B cell (primary cell): ENCODE results near the gene NLRP10. TPM values are rescaled to one million over a fixed set of nuclear protein-coding genes. Genes with fewer than 3 reads are reported as not detected.

ENCODE experiments used
- ATAC-seq: fragments of 200-7000 bp; cut with Tn5 transposase; one replicate; pipeline ENCODE4 v1.10.0; 2021; ENCODE audit warnings: low read depth, mild to moderate bottlenecking, moderate number of reproducible peaks, moderate library complexity
- CTCF ChIA-PET: fragments of 350-600 bp; sonication (Branson Sonifier 250); formaldehyde crosslinking; loops from one replicate; lab custom pipeline; 2021; ENCODE audit warnings: antibody characterized with exemption, inconsistent platforms; lab: Charles Lee
- POLR2A ChIA-PET: fragments of 350-600 bp; sonication (Branson Sonifier 250); formaldehyde crosslinking; loops from one replicate; lab custom pipeline; 2021; ENCODE audit warnings: antibody characterized with exemption; lab: Charles Lee
- DNase-seq: peaks from one replicate; pipeline ENCODE4 v3.0.0; 2013
- H2AFZ ChIP-seq: 2 replicates; pipeline ENCODE4 v1.6.1; 2012; ENCODE audit warnings: mild to moderate bottlenecking, low read depth, low read length; ENCODE audit not compliant: insufficient read depth, poor library complexity, severe bottlenecking
- H3K27ac ChIP-seq, 2 donors: 1 replicate in 1 of 2; 2 replicates in 1 of 2; pipeline ENCODE4 v1.5.1; 2012 to 2013; ENCODE audit warnings: low read length in 2 of 2, mild to moderate bottlenecking in 2 of 2, moderate library complexity in 1 of 2
- H3K27me3 ChIP-seq, 4 experiments: fragments of 200-600 bp in 1 of 4; sonication (generic) in 1 of 4; replicated peaks in 1 of 4; 1 replicate in 2 of 4; 2 replicates in 2 of 4; pipeline versions ENCODE4 v1.6.1 to v1.7.0; 2013 to 2016; ENCODE audit warnings: low read length in 3 of 4, mild to moderate bottlenecking in 2 of 4, mixed read lengths in 1 of 4, moderate library complexity in 1 of 4; ENCODE audit not compliant: insufficient read depth in 4 of 4, control insufficient read depth in 3 of 4; ENCODE audit errors: control extremely low read depth in 1 of 4
- H3K36me3 ChIP-seq, 2 experiments: replicated peaks in 1 of 2; 1 replicate in 1 of 2; 2 replicates in 1 of 2; pipeline versions ENCODE4 v1.6.1 to v1.7.1; 2013; ENCODE audit warnings: low read length in 1 of 2; ENCODE audit not compliant: insufficient read depth in 2 of 2, control insufficient read depth in 1 of 2; ENCODE audit errors: control extremely low read depth in 1 of 2, extremely low read depth in 1 of 2
- H3K4me1 ChIP-seq, 2 donors: fragments of 200-600 bp in 1 of 2; sonication (generic) in 1 of 2; 1 replicate in 1 of 2; 2 replicates in 1 of 2; pipeline versions ENCODE4 v1.5.1 to v1.6.1; 2013 to 2017; ENCODE audit warnings: low read length in 2 of 2; ENCODE audit not compliant: control insufficient read depth in 2 of 2, insufficient read depth in 2 of 2
- H3K4me2 ChIP-seq: replicated peaks from 2 replicates; pipeline ENCODE3; 2012; ENCODE audit warnings: mild to moderate bottlenecking, low read depth, low read length; ENCODE audit not compliant: poor library complexity, severe bottlenecking
- H3K4me3 ChIP-seq, 5 experiments: fragments of 200-600 bp in 1 of 5; sonication (generic) in 1 of 5; 1 replicate in 3 of 5; 2 replicates in 2 of 5; pipeline versions ENCODE4 v1.5.1 to v1.7.0; 2011 to 2016; ENCODE audit warnings: low read length in 4 of 5, mild to moderate bottlenecking in 4 of 5, low read depth in 2 of 5, control low read depth in 1 of 5, moderate library complexity in 1 of 5; ENCODE audit not compliant: insufficient read depth in 1 of 5; ENCODE audit errors: control extremely low read depth in 1 of 5, extremely low read depth in 1 of 5
- H3K79me2 ChIP-seq: fragments of 200-600 bp; sonication (generic); one replicate; pipeline ENCODE4 v1.6.0; 2016; ENCODE audit warnings: low read length; ENCODE audit not compliant: control insufficient read depth, insufficient read depth
- H3K9ac ChIP-seq: fragments of 200-600 bp; sonication (generic); 2 replicates; pipeline ENCODE4 v1.6.1; 2017; ENCODE audit warnings: mild to moderate bottlenecking, low read length, moderate library complexity
- H3K9me3 ChIP-seq, 3 donors: one replicate each; pipeline versions ENCODE4 v1.6.1 to v1.7.1; 2013; ENCODE audit warnings: low read length in 2 of 3; ENCODE audit not compliant: control insufficient read depth in 2 of 3, insufficient read depth in 1 of 3; ENCODE audit errors: control extremely low read depth in 1 of 3
- H4K20me1 ChIP-seq: 2 replicates; pipeline ENCODE4 v1.6.0; 2012; ENCODE audit warnings: mild to moderate bottlenecking, low read length; ENCODE audit not compliant: insufficient read depth, control insufficient read depth, poor library complexity, severe bottlenecking
- H3K27ac Mint-ChIP-seq: one replicate; pipeline ENCODE4 v1.8.0; 2021; ENCODE audit warnings: mixed read lengths
- H3K27me3 Mint-ChIP-seq: one replicate; pipeline ENCODE4 v1.8.0; 2021; ENCODE audit warnings: mixed read lengths
- H3K4me1 Mint-ChIP-seq: one replicate; pipeline ENCODE4 v1.8.0; 2021; ENCODE audit warnings: mixed read lengths
- H3K4me3 Mint-ChIP-seq: one replicate; pipeline ENCODE4 v1.8.0; 2021; ENCODE audit warnings: mixed read lengths
- H3K9me3 Mint-ChIP-seq: one replicate; pipeline ENCODE4 v1.8.0; 2022; ENCODE audit warnings: mixed read lengths; ENCODE audit not compliant: insufficient read depth
- CTCF ChIP-seq: fragments of 200-600 bp; IDR thresholded peaks from one replicate; pipeline ENCODE4 v1.8.0; 2022; ENCODE audit warnings: antibody characterized with exemption, mild to moderate bottlenecking
- EZH2 ChIP-seq: IDR thresholded peaks from 2 replicates; pipeline ENCODE4 v1.6.1; 2012; ENCODE audit warnings: borderline replicate concordance, low read depth, mild to moderate bottlenecking, moderate library complexity, low read length; ENCODE audit not compliant: insufficient read depth, poor library complexity, severe bottlenecking
- WGBS: methylation state at CpG from one replicate; pipeline ENCODE4 v1.1.5; 2013; ENCODE audit warnings: missing lambda C conversion rate; ENCODE audit not compliant: insufficient coverage; 5-methylcytosine and 5-hydroxymethylcytosine counted together
- intact Hi-C: fragments of 100-400 bp; cut with micrococcal nuclease; formaldehyde crosslinking; loops from one replicate; pipeline ENCODE4 v1.10.0; 2022
- polyA plus RNA-seq: library from polyadenylated mRNA; depleted of rRNA; stranded (reverse); fragments of >200 nt; gene quantifications from 2 replicates; pipeline ENCODE4 v1.2.3, GENCODE V29; 2012
- total RNA-seq, 2 donors: library from RNA; stranded (reverse); fragments of 120-200 nt in 1 of 2; gene quantifications; 1 replicate in 1 of 2; 2 replicates in 1 of 2; pipeline versions ENCODE4 v1.2.3 to v1.2.4, GENCODE V29; 2013 to 2022

NLRP10 gene
- total and polyA plus RNA-seq, 2 donors (not counting 1 experiment from before 2014, with no cell fraction given) = not detected

GRCh38 chr11:7936615-7937014 is 28.6 kb downstream of the NLRP10 start:
- H3K4me3 Mint-ChIP-seq = no peak overlapping the region
- CTCF ChIA-PET = no interaction called here
- Histone ChIP-seq H4K20me1 (no peaks in the 10 kb centered on the region), H3K27ac (no peak overlapping the region), H3K4me1 (no peaks in the 10 kb centered on the region), H3K4me2 (no peak overlapping the region), H3K27me3 (peaks cover 0 to 5% (median 0%) of the 10 kb centered on the region in 4 experiments), H3K4me3 (no peak overlapping the region), H3K9me3 (peaks cover 0 to 1% (median 0%) of the 10 kb centered on the region in 3 donors), H3K79me2 (no peaks in the 10 kb centered on the region), H3K9ac (no peak overlapping the region), H3K36me3 (no peaks in the 10 kb centered on the region), H2AFZ (no peak overlapping the region)
- DNase-seq (no peak), ATAC-seq (no peak)
- H3K27me3 Mint-ChIP-seq = peaks cover 30% of the 10 kb centered on the region
- no peaks in the 10 kb centered on the region for H3K9me3 Mint-ChIP-seq
- no peak for TF ChIP-seq CTCF
- TF ChIP-seq EZH2 = no peak
- H3K27ac Mint-ChIP-seq = no peak overlapping the region
- POLR2A ChIA-PET = no interaction called here
- H3K4me1 Mint-ChIP-seq = peaks cover 6% of the 10 kb centered on the region
- WGBS = no CpG with 5 or more reads among the region's 1 CpG
- intact Hi-C loops = no loop called here

GRCh38 chr11:7931168-7931567 is 34.1 kb downstream of the NLRP10 start, which contains the start of gene OR10A6:
TSS of gene OR10A6 (minus strand) at chr11:7931268. CDS start at chr11:7928662, 2,606 bp downstream.
- no peaks in the 10 kb centered on the region for H3K4me1 ChIP-seq
- no peaks in the 10 kb centered on the region for H4K20me1 ChIP-seq
- Mint-ChIP-seq H3K4me3 (no peak within 1 kb of the TSS), H3K4me1 (peaks cover 6% of the 10 kb centered on the region), H3K27ac (no peak within 1 kb of the TSS), H3K9me3 (no peaks in the 10 kb centered on the region), H3K27me3 (peaks cover 33% of the 10 kb centered on the region)
- TF ChIP-seq CTCF (no peak), EZH2 (no peak)
- ATAC-seq (no peak), DNase-seq (no peak)
- no peak within 1 kb of the TSS for H3K4me2 ChIP-seq
- H3K9me3 ChIP-seq = peaks cover 0 to 1% (median 0%) of the 10 kb centered on the region in 3 donors
- peaks cover 0 to 14% (median under 1%) of the 10 kb centered on the region in 4 experiments for H3K27me3 ChIP-seq
- H2AFZ ChIP-seq = no peak within 1 kb of the TSS
- ChIA-PET CTCF (no interaction called here), POLR2A (no interaction called here)
- no peaks in the 10 kb centered on the region for H3K79me2 ChIP-seq
- intact Hi-C loops = no loop called here
- H3K36me3 ChIP-seq = no peaks in the 10 kb centered on the region
- H3K9ac ChIP-seq = no peak within 1 kb of the TSS
- no peak within 1 kb of the TSS for H3K4me3 ChIP-seq
- no peak within 1 kb of the TSS for H3K27ac ChIP-seq
- 77% methylated on average over 2 of the region's 4 CpGs for WGBS
